Lower lobe of right lung (tissue), 2 donors: ENCODE measurements around the gene LSAMP. TPM values are rescaled to one million over a fixed set of nuclear protein-coding genes. Genes with fewer than 3 reads are reported as not detected.

Source experiments
- ATAC-seq, 2 donors: fragments of 200-7000 bp; cut with Tn5 transposase; one replicate each; pipeline ENCODE4 v1.9.1; 2020 to 2022; ENCODE audit warnings: mild to moderate bottlenecking in 2 of 2, moderate library complexity in 2 of 2
- DNase-seq: peaks from one replicate; pipeline ENCODE4 v3.0.0-alpha.2; 2020
- H3K27ac ChIP-seq: fragments of 200-600 bp; one replicate; pipeline ENCODE4 v1.8.0; 2022
- H3K27me3 ChIP-seq: fragments of 200-600 bp; one replicate; pipeline ENCODE4 v1.8.0; 2022; ENCODE audit warnings: low read depth
- H3K36me3 ChIP-seq: fragments of 200-600 bp; one replicate; pipeline ENCODE4 v1.8.0; 2022; ENCODE audit warnings: mild to moderate bottlenecking
- H3K4me1 ChIP-seq: fragments of 200-600 bp; one replicate; pipeline ENCODE4 v1.8.0; 2022
- H3K4me3 ChIP-seq: fragments of 200-600 bp; one replicate; pipeline ENCODE4 v1.8.0; 2022; ENCODE audit warnings: mild to moderate bottlenecking
- H3K9me3 ChIP-seq: fragments of 200-600 bp; one replicate; pipeline ENCODE4 v1.8.0; 2022
- intact Hi-C: fragments of 100-400 bp; cut with DNase I; formaldehyde crosslinking; loops from one replicate; pipeline ENCODE4 v1.11.0; 2022
- total RNA-seq: library from RNA; stranded (reverse); fragmentation: NEBNext Ultra II Directional; extraction: Animal tissue kit (Norgen Biotek cat#: 25700); gene quantifications from one replicate; pipeline ENCODE4 v1.2.1, GENCODE V29; 2021
- TF ChIP-seq, protein P1 (sequence below): fragments of 200-600 bp; IDR thresholded peaks from one replicate; pipeline ENCODE4 v1.8.0; 2022; ENCODE audit warnings: antibody characterized with exemption, mild to moderate bottlenecking
- donor health status: DM: no; HTN: yes; CAD: no; lungs with severe emphysema.

The LSAMP gene
- total RNA-seq, 1 donor from 2014 or later, result 20.1 TPM

DNA sequence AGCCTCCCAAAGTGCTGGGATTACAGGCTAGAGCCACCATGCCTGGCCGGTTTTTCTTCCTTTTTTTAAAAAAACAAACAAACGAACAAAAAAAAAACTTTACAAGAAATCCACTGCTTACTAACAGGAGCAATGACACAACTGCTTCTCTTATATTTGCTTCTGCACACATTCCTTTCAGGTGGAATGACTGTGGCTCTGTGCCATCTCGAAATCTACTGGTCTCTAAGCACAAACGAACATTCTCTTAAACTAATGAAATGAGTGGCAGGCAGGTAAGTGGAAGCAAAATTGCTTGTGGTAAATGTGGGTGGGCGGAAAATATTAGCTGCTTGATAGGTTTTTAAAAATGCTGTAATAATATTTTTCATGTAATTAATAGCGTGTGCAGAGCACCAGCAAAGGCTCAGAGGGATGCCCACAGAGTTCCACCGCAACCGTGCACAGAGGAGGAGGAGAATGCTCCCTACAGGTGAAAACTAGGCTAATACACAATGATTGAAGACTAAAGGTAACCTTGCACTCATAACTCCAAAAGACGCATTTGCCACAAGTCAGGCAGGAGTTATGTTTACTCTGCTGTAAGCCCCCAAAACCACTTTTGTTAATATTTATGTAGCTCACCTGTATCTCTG, 77.4 kb downstream of the LSAMP start:
- ATAC-seq, result no peak
- intact Hi-C loops, result no loop called here

DNA sequence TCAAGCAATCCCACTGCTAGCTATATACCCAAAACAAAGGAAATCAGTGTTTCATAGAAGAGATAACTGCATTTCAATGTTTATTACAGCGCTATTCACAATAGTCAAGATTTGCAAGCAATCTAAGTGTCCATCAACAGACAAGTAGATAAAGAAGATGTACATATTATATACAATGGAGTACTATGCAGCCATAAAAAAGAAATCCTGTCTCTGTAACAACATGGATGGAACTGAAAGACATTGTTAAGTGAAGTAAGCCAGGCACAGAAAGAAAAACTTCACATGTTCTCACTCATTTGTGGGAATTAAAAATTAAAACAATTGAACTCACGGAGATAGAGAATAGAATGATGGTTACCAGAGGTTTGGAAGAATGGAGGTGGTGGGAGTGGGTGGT, 89.2 kb downstream of the LSAMP start:
- intact Hi-C loops, result no loop called here
- Histone ChIP-seq H3K27ac (no peak overlapping the region), H3K4me1 (no peaks in the 10 kb centered on the region), H3K36me3 (no peaks in the 10 kb centered on the region), H3K27me3 (no peaks in the 10 kb centered on the region), H3K4me3 (no peak overlapping the region), H3K9me3 (no peaks in the 10 kb centered on the region)
- ATAC-seq (no peak), DNase-seq (no peak)
- TF ChIP-seq, protein P1, sequence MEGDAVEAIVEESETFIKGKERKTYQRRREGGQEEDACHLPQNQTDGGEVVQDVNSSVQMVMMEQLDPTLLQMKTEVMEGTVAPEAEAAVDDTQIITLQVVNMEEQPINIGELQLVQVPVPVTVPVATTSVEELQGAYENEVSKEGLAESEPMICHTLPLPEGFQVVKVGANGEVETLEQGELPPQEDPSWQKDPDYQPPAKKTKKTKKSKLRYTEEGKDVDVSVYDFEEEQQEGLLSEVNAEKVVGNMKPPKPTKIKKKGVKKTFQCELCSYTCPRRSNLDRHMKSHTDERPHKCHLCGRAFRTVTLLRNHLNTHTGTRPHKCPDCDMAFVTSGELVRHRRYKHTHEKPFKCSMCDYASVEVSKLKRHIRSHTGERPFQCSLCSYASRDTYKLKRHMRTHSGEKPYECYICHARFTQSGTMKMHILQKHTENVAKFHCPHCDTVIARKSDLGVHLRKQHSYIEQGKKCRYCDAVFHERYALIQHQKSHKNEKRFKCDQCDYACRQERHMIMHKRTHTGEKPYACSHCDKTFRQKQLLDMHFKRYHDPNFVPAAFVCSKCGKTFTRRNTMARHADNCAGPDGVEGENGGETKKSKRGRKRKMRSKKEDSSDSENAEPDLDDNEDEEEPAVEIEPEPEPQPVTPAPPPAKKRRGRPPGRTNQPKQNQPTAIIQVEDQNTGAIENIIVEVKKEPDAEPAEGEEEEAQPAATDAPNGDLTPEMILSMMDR, result no peak

More for the DNA sequence above, 77.4 kb downstream of the LSAMP start:
- TF ChIP-seq, protein P1, result no peak
- Histone ChIP-seq H3K4me3 (no peak overlapping the region), H3K9me3 (no peaks in the 10 kb centered on the region), H3K36me3 (no peaks in the 10 kb centered on the region), H3K4me1 (no peaks in the 10 kb centered on the region), H3K27ac (no peak overlapping the region), H3K27me3 (no peaks in the 10 kb centered on the region)
- no peak for DNase-seq

DNA sequence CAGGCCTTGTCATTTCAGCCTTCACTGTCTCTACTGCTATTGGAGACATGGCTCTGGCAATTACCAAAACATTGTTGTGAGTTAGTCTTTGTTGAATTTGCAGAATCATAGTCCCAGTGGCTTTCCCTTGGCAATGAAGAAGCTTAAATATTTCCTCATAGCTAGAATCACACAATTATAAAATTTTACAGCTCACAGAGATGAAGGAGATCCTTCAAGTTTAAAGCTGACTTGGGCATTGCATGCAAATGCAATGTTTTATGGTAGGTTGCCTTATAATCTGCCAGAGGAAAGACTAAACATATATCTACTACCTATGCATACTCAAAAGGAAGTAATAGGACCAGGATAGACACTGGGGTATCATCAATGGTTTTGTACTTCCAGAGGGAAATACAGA, 90.9 kb downstream of the LSAMP start:
- no peak for DNase-seq
- Histone ChIP-seq H3K4me3 (no peak overlapping the region), H3K36me3 (no peaks in the 10 kb centered on the region), H3K27ac (no peak overlapping the region), H3K27me3 (no peaks in the 10 kb centered on the region), H3K4me1 (no peaks in the 10 kb centered on the region), H3K9me3 (no peaks in the 10 kb centered on the region)
- TF ChIP-seq, protein P1, result no peak
- intact Hi-C loops, result no loop called here
- no peak for ATAC-seq

DNA sequence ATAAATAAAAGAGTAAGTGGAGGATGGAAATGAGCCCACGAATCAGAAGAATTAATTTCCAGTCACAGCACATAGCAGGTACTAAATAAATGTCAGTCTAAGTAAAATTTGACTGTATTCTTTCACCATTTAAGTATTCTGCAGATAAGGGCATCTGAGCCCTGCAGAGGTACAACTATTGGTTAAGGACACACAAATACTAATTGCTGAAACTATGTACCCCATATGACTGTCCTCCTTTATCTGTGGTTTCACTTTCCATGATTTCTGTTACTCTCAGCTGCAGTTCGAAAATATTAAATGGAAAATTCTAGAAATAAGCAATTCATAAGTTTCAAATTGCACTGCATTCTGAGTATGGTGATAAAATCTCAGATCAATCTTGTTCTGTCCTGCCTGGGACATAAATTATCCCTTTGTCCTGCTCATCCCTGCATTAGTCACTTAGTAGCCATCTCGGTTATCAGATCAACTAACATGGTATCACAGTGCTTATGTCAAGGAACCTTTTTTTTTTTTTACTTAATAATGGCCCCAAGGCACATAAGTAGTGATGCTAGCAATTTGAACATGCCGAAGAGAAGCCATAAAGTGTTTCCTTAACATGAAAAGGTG, 95.1 kb downstream of the LSAMP start:
- no peaks in the 10 kb centered on the region for H3K36me3 ChIP-seq
- H3K4me1 ChIP-seq, result no peaks in the 10 kb centered on the region
- no peaks in the 10 kb centered on the region for H3K9me3 ChIP-seq
- H3K27me3 ChIP-seq, result no peaks in the 10 kb centered on the region
- intact Hi-C loops, result no loop called here
- ATAC-seq (no peak), DNase-seq (no peak)
- H3K27ac ChIP-seq, result no peak overlapping the region
- TF ChIP-seq, protein P1, result no peak
- no peak overlapping the region for H3K4me3 ChIP-seq

DNA sequence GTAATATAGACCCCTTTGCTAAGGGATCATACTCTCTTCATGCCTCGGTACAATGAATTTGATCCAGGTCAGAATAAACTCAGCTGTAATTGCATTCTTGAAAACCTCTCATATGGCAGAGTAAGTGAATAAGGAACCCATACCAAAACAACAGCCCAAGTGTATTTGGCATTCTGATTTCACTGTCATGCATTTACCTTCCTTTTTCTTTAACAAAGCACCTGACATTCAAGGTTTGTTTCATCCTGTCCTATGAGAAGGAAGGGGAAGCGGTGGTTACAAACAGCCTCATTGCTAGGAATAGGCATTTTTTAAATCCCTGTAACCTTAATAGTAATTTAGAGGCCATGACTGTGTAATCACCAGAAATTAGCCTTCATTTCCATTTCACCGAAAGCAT, 97.1 kb downstream of the LSAMP start:
- no peaks in the 10 kb centered on the region for H3K4me1 ChIP-seq
- DNase-seq (no peak), ATAC-seq (no peak)
- no peak overlapping the region for H3K4me3 ChIP-seq
- intact Hi-C loops, result no loop called here
- H3K27me3 ChIP-seq, result no peaks in the 10 kb centered on the region
- TF ChIP-seq, protein P1, result no peak
- H3K27ac ChIP-seq, result no peak overlapping the region
- H3K9me3 ChIP-seq, result no peaks in the 10 kb centered on the region
- H3K36me3 ChIP-seq, result no peaks in the 10 kb centered on the region
